Dedifferentiated amniotic fluid mesenchymal stem cell (primary cell): Measurements from ENCODE around the gene GPR75.

Experiments used
- DNase-seq: peaks from one replicate; pipeline ENCODE4 v3.0.0-alpha.2; 2016; ENCODE audit errors: extremely low spot score

The GPR75 gene

DNA sequence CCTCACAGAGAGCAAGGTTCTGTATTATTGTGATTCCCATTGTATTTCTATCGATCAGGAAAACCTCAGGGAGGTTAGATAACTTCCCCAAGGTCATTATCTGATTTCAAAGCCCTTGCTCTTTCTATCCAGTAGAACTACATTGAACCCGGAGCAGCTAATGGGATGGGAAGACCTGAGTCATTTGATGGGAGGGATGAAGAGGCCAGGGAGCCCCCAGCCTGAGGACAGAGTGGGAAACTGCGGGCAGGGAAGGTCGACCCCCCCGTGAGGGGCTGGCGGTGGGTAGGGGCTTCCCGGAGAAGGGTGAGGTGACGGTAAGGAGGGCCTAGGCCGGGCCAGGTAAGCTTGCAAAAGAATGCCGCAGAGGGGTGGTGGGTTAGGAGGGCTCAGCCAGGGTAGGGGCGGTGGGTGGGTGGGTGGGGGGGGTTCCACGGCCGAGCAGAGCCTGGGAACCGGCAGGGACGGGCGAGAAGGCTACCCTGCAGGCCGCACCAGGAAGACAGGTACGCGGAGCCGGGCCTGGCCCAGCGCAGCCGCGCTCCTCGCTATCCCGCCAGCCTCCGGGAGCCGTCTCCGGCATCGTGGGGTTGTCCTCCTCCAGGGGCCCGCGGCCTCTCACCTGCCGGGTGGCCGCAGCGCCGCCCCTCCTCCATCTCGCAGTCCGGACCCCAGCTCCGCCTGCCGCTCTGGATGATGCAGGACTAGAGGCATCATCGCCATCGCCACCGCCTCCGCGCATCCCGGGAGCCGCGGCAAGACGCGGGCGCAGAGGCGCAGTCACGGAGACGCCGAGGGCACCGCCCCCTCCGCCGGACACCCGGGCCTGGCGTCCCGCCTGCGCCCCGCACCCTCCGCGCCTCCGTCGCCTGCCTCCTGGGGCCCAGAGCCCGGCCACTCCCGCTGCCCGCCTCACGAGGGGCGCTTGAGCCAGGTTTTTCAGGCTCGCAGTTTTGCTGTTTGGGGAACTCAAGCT, at the start of gene GPR75:
TSS of gene GPR75 (minus strand) at position 762 of the 976 bp plus-strand sequence. CDS start 5,211 bp downstream, outside the sequence.
- DNase-seq, result no peak

DNA sequence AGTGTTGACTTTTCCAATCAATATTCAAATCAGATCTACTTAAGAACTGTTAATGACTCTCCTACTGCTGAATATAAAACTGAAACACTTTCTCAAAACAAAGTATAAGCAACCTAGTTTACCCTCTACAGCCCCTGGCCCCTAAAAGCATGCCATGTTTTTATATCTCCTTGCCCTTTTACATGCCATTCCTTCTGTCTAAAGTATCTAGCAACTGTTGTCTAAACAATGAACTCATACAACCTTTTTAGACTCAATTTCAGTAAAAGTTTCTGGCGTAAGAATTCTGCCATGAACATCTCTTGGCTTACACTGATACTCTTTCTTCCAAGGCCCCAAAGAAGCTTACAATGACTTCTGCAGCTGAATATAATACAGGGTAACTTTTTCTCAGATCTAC, 47.8 kb upstream of the GPR75 start:
- no peak for DNase-seq

DNA sequence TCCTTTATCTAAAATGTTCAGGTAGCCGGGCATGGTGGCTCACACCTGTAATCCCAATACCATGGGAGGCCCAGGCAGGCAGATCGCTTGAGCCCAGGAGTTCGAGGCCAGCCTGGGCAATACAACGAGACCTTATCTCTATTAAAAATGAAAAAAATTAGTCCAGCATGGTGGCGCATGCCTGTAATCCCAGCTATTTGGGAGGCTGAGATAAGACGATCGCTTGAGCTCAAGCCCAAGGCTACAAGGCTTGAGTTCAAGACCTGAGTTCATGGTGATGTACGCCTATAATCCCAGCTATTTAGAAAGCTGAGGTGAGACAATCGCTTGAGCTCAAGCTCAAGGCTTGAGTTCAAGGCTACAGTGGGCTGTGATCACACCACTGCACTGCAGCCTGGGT, 45.6 kb upstream of the GPR75 start:
- DNase-seq, result no peak

DNA sequence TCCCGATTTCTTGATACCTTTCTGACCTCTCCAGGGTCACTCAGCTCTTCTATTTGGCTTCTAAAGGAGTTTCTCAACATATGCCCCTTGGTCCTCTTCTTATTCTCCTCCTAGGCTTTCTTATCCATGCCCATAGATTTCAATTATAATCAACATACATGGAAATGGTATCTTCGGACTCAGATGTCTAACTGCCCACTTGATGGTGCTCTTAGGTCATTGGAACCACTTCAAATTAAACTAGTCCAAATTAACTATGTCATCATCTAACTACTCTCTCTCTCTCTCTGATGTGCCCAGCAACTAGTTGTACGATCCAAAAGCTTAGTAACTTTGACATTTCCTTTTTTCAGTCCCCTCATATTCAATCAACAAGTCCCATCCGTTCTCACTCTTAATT, 43.2 kb upstream of the GPR75 start:
- no peak for DNase-seq

DNA sequence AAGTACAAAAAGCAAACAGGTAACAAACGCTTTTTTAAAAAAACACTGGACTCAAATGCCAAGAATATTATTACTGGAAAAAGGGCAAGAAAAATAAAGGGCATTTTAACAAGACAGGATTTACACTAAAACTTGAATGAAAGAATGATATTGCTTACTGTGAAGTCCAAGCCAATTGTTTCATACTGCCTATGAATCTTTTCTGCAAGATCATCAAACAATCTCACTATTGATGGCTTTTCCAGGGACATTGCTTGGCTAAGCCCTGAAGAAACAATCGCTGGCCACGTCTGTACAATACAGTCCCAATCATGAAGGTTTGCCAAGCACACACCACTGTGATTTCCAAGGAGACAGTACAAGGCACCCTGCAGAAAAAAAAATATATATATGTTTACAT, 41.4 kb upstream of the GPR75 start:
- no peak for DNase-seq

DNA sequence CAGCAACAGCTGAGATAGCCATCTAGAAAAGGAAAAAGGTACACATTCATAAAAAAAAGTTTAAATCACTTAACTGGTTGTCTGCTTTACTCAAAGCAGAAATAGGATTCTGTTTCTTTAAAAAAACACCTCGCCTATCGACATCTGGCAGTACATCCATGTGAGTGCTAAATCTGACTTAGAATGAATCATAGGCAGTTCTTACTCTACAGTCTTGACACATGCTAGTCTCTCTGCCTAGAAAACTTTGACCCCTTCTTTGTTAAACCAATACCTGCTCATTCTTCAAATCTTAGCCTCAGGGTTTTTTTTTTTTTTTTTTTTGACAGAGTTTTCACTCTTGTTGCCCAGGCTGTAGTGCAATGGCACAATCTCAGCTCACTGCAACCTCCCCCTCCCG, 37.1 kb upstream of the GPR75 start:
- DNase-seq, result no peak

DNA sequence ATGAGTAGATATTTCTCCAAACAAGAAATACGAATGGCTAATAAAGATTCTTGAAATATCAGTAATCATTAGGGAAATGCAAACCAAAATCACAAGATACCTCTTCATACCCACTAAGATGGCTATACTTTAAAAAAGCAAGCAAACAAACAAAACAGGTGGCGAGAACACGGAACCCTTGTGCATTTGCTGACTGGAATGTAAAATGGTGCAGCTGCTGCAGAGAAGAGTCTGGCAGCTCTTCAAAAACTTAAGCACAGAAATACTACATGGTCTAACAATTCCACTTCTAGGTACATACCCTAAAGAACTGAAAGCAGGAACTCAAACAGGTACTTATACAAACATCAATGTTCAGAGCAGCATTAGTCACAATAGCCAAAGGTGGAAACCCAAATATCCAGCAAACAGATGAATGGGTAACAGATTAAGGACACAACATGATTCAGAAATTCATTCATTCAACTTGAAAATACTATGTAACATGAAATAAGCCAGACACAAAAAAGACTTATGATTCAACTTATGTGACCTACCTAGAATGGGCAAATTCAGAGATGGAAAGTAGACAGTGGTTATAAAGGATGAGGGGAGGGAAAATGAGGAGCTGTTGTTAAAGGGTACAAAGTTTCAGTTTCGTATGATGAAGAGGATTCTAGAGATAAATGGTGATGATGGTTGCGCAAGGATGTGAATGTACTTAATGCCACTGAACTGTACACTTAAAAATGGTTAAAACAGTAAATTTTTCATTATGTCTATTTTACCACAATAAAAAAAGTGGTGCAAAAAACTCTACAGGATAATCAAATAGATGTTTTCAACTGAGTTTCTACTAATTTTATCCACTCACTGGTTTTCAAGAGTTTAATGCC, 26.9 kb upstream of the GPR75 start:
- no peak for DNase-seq

DNA sequence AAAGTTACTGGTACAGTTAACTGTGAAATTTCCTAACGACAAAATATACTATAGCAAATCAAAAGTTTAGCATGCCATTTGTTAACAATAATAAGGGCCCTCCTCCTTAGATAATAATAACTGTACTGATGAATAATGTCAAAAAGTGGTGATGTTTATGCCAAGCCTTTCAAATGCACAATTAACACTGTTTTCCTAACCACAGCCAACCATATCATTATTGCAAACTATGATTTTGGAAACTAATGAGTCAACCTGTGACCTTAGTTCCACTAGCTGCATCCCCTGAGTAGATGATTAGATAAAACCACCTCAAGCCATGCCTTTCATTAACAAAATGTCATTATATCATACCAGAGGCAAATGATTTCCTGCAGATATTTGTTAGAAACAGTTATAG, 25.1 kb upstream of the GPR75 start:
- no peak for DNase-seq

DNA sequence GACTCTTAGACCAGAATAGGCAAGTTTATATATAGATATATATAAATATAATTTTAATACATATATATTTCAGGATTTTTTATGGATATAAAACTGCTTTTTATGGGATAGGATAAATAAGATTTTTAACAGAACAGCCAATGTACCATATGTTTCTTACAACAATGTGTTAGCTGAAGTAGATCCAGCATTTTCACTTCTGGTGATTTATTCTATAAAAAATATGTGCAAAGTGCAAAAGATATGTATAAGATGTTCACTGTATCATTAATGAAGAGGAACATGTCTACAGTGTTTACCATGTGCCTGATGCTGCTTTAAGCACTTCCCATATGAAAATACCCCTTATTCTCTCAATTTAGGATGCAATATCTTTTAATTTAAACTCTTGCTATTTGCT, 22.2 kb upstream of the GPR75 start:
- no peak for DNase-seq

DNA sequence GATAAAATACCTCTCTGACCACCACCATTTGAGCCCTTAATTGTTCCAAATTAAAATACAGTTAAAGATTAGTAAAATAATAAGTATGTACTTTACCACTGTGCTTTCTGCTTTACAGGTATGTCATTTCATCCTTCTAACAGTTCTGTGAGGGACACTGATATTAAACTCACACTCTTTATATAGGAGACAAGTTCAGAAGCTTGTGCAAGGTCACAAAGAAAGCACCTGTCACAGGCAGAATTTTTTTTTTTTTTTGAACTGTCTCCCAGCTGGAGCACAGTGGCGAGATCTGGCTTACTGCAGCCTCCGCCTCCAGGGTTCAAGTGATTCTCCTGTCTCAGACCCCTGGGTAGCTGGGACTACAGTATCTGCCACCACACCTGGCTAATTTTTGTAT, 21.6 kb upstream of the GPR75 start:
- no peak for DNase-seq

DNA sequence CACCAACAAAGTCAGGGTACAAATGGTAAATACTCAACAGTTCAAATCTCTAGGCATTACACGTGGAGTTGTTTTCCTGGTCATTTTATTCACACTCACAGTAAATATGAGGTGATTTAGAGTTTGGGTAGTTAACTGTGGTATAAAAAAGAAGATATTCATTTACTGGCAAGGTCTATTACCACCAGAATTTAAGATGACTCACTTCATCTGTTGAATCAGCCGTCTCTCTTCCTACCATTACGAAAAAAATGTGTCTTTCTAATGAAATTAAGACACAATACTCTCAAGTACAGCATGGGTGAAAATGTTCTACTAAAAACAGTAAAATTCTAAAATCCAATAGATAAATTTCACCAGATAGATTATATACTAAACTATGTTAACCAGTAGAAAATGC, 21.0 kb upstream of the GPR75 start:
- peak; percentile 28 for DNase-seq

DNA sequence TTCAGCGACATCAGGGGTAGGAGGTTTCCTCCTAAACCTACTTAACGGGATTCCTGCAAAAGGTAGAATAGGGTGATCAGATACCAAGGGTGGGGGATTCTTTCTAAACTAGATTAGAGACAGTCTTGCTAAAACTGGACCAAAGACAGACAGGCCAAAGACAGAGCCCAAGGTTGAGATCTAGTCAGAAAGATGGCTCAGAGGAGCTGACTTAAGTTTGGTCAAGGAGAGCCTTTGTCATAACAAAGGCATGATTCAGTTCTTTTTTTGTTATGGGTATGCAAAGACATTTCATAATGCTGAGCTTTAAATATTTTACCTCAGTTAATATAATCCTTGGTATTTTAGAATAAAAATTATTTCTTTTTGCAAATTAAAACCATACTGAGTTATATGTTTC, 17.8 kb upstream of the GPR75 start:
- no peak for DNase-seq

DNA sequence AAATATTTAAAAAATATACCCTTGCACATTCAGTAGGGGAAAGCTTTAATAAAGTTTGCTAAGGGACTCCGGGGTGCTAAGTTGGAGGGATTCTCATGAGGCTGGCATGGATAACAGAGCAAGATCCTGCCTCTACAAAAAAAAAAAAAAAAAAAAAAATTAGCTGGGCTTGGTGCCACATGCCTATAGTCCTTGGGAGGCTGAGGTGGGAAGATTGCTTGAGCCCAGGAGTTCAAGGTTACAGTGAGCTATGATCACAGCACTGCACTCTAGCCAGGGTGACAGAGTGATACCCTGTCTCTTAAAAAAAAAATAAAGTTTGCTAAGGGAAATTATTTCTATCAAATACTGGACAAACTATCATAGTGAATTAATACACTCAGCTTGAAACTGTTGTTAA, 17.3 kb upstream of the GPR75 start:
- no peak for DNase-seq

DNA sequence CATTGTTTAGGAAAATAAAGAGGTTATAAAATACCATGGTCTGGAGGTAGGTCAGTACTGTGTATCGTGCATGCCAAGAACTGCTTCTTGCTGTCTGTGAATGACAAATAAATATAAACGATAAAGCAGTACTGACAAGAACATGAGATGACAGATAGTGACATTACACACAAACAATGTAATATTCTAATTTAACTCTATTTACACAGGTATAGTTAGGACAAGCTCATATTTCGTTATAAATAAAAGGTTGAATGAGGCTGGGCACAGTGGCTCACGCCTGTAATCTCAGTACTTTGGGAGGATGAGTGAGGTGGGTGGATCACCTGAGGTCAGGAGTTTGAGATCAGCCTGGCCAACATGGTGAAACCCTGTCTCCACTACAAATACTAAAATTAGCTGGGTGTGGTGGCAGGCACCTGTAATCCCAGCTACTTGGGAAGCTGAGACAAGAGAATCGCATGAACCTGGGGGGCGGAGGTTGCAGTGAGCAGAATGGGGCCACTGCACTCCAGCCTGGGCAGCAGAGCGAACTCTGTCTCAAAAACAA, 14.7 kb upstream of the GPR75 start:
- DNase-seq, result no peak

DNA sequence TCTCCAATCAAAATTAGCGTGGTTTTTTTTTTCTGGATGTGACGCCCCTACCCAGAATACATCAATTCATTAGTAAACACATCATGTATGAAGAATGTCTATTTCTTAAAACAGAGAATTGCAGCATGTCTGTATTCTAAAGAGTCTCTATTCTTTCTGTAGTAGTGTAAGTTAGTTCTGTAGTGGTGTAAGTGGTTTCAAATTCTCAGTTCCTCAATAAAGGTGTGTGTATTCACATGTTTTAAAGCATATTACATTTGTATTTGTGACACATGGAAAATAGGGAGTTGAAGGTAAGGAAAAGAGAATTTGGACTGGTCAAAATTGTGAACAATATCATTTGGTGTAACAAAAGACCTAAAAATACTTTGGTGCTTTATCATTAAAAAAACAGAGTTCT, 8.0 kb upstream of the GPR75 start:
- no peak for DNase-seq

DNA sequence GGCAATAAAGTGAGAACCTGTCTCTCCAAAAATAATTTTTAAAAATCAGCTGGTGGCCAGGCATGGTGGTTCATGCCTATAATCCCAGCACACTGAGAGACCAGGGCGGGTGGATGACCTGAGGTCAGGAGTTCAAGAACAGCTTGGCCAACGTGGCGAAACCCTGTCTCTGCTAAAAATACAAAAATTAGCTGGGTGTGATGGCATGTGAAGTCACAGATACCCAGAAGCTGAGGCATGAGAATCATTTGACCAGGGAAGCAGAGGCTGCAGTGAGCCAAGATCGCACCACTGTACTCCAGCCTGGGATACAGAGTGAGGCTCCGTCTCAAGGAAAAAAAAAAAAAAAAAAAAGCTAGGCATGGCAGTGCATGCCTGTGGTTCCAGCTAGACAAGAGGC, 7.4 kb upstream of the GPR75 start:
- no peak for DNase-seq

DNA sequence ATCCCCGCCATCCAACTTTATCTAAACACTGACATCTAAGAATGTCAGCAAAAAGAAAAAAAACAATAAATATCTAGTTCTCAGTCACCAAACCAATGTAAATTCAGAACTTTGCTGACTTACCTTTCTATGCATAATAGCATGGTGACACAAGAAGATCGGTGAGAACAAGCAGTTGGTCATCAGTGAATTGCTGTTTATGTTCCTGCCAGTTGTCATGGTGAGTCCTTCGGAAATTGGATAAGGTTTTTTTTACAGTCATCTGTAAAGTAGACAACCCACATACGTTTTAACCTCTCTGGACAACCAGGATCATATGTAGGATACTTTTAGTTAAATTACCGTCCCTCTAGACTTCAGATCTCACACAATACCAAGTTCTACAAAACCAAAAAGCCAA, 6.2 kb upstream of the GPR75 start:
- no peak for DNase-seq

DNA sequence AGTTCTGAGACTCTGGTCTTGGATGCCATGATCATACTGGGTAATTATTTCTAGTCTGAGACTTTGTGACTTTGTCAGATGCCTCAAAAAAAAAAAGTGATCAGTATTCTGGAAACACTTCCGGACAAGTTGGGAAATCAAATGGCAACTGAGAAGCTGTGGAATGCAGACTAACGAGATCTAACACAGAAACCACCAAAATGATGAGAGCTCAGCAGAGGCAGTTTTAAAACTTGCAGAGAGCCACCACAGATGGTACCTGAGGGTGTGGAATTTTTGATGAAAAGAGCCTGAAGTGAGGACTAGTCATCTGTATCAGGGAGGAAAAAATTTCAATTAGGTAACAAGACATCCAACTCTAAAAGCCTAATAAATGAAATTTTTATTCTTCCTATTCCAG, 5.5 kb upstream of the GPR75 start:
- no peak for DNase-seq

DNA sequence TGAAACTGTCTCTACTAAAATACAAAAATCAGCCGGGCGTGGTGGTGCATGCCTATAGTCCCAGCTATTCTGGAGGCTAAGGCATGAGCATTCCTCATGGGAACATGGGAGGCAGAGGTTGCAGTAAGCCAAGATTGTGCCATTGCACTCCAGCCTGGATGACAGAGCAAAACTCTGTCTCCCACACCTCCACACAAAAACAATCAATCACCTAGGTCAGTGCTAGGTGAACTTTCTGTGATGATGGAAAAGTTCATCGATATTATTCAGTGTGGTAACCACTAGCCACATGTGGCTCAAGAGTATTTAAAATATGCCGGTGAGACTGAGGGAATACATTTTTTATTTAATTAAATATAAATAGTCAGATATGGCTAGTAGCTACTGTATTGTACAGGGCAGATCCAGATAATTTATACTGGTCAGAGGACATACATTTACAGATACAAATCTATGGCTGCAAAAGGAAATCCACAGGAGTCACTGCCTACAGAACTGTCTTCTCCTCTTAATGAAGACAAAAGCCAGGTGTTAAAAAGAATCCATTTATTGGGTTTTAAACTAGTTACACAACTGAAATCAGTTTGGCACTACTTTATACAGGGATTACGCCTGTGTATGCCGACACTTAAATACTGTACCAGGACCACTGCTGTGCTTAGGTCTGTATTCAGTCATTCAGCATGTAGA, 3.9 kb upstream of the GPR75 start:
- DNase-seq, result no peak

DNA sequence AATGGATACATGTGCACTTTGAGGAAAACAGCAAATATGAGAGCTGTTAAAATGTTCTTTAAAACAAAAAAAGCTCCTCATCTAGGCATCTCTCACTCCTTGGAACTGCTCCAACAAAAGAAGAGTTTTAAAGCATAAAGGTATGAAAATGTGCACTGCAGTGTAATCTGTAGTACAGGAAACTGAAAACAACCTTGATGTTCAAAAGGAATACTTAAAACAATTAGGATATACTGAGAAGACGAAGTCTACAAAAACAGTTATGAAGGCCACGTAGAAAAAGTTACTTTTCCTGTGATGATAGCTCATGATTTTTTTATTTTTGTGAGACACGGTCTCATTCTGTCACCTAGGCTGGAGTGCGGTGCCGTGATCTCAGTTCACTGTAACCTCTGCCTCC, 2.1 kb upstream of the GPR75 start:
- DNase-seq, result no peak

DNA sequence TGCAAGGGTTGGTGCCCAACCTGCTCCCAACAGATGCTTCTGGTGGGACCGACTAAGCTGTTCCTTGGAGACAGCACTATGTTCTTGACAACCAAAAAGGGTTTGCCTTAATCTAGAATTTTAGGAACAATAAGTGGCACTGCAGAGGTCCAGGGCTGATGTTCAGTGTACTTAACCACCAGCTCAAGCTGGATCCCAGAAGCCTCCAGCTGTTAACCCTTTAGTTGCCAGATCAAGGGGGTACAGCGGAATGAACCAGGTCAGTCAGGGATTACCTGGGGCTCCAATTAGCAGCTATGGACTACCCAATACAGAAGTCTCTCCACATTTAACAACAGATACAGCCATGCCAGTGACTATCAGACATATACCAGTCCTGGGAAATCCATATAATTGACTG, 3.5 kb downstream of the GPR75 start:
- DNase-seq, result no peak

DNA sequence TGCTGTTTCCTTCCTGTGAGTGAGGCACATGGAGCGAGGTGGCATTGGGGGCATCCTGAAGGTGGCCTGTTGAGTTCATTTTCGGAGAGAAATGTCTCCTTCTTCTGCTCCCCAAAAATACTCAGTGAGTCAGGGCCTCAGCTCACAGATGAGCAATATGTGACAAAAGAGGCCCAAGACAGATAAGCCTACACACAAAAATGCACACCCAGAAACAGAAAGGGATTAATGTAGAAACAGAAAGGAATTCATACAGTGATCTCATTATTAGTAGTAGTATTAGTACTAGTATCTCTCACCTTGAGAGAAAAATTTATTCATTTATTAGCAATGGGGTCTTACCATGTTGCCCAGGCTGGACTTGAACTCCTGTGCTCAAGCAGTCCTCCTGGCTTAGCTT, 5.1 kb downstream of the GPR75 start:
- DNase-seq, result no peak
